Osteocyte (in vitro differentiated cells): ENCODE results near the gene CMIP. TPM values are rescaled to one million over a fixed set of nuclear protein-coding genes. Genes with fewer than 3 reads are reported as not detected.
A peak's percentile ranks its signal among the peaks of the same experiment; 100 is the strongest.

Source experiments
- DNase-seq: peaks from one replicate; pipeline ENCODE4 v3.0.0; 2021; ENCODE audit warnings: mixed read lengths; ENCODE audit not compliant: unreplicated experiment; ENCODE audit errors: extremely low spot score
- H3K27ac Mint-ChIP-seq: one replicate; pipeline ENCODE4 v1.8.0; 2021; ENCODE audit warnings: mild to moderate bottlenecking, mixed read lengths; ENCODE audit not compliant: unreplicated experiment
- H3K27me3 Mint-ChIP-seq: one replicate; pipeline ENCODE4 v1.8.0; 2021; ENCODE audit warnings: mixed read lengths; ENCODE audit not compliant: unreplicated experiment
- H3K36me3 Mint-ChIP-seq: one replicate; pipeline ENCODE4 v1.8.0; 2021; ENCODE audit warnings: mixed read lengths; ENCODE audit not compliant: unreplicated experiment
- H3K4me1 Mint-ChIP-seq: one replicate; pipeline ENCODE4 v1.8.0; 2021; ENCODE audit warnings: mixed read lengths; ENCODE audit not compliant: unreplicated experiment
- H3K4me3 Mint-ChIP-seq: one replicate; pipeline ENCODE4 v1.8.0; 2021; ENCODE audit warnings: mild to moderate bottlenecking, moderate library complexity, mixed read lengths; ENCODE audit not compliant: unreplicated experiment
- H3K9me3 Mint-ChIP-seq: one replicate; pipeline ENCODE4 v1.8.0; 2021; ENCODE audit warnings: mixed read lengths; ENCODE audit not compliant: unreplicated experiment
- CTCF ChIP-seq: fragments of 200-600 bp; sonication (generic); IDR thresholded peaks from 2 replicates; pipeline ENCODE4 v1.5.0; 2021; ENCODE audit warnings: antibody characterized with exemption, mild to moderate bottlenecking, moderate library complexity
- long read RNA-seq: library from polyadenylated mRNA; unstranded; transcript quantifications from one replicate; pipeline ENCODE4 v2.0.0, GENCODE V29; 2021
- total RNA-seq: library from RNA; stranded (reverse); gene quantifications from 2 replicates; pipeline ENCODE4 v1.2.1, GENCODE V29; 2021

CMIP gene
- 29.8 and 38.0 TPM in 2 replicates for total RNA-seq
- long read RNA-seq, partial matches to known transcripts: 1 of 8 reads
- long read RNA-seq, other reads (novel, unspliced or antisense): 7 of 8 reads

DNA sequence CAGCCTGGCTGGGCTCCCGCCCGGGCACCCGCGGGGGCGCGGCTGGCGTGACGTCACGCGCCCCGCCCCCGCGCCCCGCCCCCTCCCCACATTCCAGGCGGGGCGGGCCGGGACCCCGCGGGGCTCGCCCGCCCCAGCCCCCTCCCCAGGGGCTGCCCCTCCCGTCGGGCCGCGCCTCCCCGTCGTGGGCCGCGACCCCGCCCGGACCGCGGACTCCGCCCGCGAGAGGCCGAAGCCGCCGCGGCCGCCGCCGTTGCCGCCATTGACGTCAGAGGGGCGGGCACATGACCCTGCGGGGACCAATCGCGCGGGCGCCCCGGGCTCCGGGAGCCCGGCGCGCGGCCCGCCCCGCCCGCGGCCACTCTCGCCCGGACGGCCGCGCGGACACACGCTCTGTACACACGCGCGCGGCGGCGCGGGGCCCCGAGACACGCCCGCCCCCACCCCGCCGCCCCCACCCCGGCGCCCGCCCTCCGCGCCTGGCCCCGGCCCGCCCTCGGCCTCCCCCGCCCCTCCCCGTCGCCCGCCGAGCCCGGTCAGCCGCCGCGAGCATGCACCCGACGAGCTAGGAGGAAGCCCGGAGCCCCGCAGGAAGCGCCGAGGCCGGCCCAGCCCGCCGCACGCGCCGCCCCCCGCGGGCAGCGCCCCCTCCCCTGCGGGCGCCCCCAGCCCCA is at the start of gene CMIP:
CMIP (plus strand) TSS at position 361 of the 674 bp plus-strand sequence.
- Mint-ChIP-seq H3K4me1 (peaks cover 32% of the 10 kb centered on the region), H3K9me3 (no peaks in the 10 kb centered on the region), H3K27me3 (no peaks in the 10 kb centered on the region), H3K36me3 (no peaks in the 10 kb centered on the region), H3K4me3 (peak within 1 kb of the TSS; percentile 83), H3K27ac (peak within 1 kb of the TSS; percentile 76)
- no peak for TF ChIP-seq CTCF
- DNase-seq: peak; percentile 94

GRCh38 chr16:81394966-81395655 is 49.5 kb upstream of the CMIP start:
- Mint-ChIP-seq H3K4me1 (no peaks in the 10 kb centered on the region), H3K27me3 (no peaks in the 10 kb centered on the region), H3K36me3 (peaks cover 7% of the 10 kb centered on the region), H3K27ac (no peak overlapping the region), H3K9me3 (no peaks in the 10 kb centered on the region), H3K4me3 (no peak overlapping the region)
- TF ChIP-seq CTCF: no peak
- DNase-seq: no peak

- peaks cover 2% of the 10 kb centered on the region for H3K36me3 Mint-ChIP-seq
- H3K4me3 Mint-ChIP-seq: no peak overlapping the region
- no peak for TF ChIP-seq CTCF
- no peaks in the 10 kb centered on the region for H3K27me3 Mint-ChIP-seq
- no peak for DNase-seq
- H3K27ac Mint-ChIP-seq: no peak overlapping the region
- no peaks in the 10 kb centered on the region for H3K9me3 Mint-ChIP-seq
- H3K4me1 Mint-ChIP-seq: peaks cover 10% of the 10 kb centered on the region
Measured at GRCh38 chr16:81397058-81397878, 47.3 kb upstream of the CMIP start.

- H3K9me3 Mint-ChIP-seq: no peaks in the 10 kb centered on the region
- DNase-seq: no peak
- no peaks in the 10 kb centered on the region for H3K27me3 Mint-ChIP-seq
- no peak overlapping the region for H3K27ac Mint-ChIP-seq
- H3K4me1 Mint-ChIP-seq: peaks cover 10% of the 10 kb centered on the region
- peaks cover 2% of the 10 kb centered on the region for H3K36me3 Mint-ChIP-seq
- no peak for TF ChIP-seq CTCF
- no peak overlapping the region for H3K4me3 Mint-ChIP-seq
Measured at GRCh38 chr16:81397879-81398520, 46.6 kb upstream of the CMIP start.
